ENCODE data around the gene PIK3CA.

PIK3CA gene

DNA sequence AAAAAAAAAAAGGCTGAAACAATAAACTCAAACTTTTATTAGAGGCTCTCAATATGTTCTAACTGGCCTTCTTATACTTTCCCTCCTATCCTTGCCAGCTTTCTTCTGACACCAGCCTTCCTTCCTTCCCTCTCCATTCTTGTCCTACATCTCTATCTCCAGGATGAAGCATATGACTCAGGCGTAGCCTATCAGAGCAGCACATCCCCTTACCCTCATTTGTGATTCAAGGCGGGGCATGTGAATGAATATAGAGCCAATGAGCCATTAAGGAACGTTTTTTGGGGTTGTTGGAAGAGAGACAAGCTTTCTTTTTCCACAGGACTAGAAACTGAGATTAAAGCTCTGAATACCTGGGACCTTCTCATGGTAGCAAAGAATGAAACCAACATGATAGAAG, 127.8 kb downstream of the PIK3CA start:
- H3K27ac ChIP-seq (ENCODE audit: low read depth, low read length): no peak overlapping the region
- no peaks in the 10 kb centered on the region for H3K36me3 ChIP-seq (ENCODE audit: insufficient read depth, low read length)
- H3K4me3 ChIP-seq (ENCODE audit: low read depth, low read length): no peak overlapping the region
- H3K4me1 ChIP-seq (ENCODE audit: control insufficient read depth, insufficient read depth, low read length, unreplicated experiment): no peaks in the 10 kb centered on the region
- H3K27me3 ChIP-seq (ENCODE audit: insufficient read depth, low read length): no peaks in the 10 kb centered on the region
- H2AFZ ChIP-seq (ENCODE audit: low read length, unreplicated experiment): peak overlapping the region; percentile 15
- no peaks in the 10 kb centered on the region for H3K79me2 ChIP-seq (ENCODE audit: control insufficient read depth, insufficient read depth, low read length, unreplicated experiment)

- no peaks in the 10 kb centered on the region for H3K27me3 ChIP-seq (ENCODE audit: insufficient read depth, low read length)
- no peak overlapping the region for H3K27ac ChIP-seq (ENCODE audit: low read depth, low read length)
- H2AFZ ChIP-seq (ENCODE audit: low read length, unreplicated experiment): no peak overlapping the region
- no peaks in the 10 kb centered on the region for H3K79me2 ChIP-seq (ENCODE audit: control insufficient read depth, insufficient read depth, low read length, unreplicated experiment)
- H3K36me3 ChIP-seq (ENCODE audit: insufficient read depth, low read length): no peaks in the 10 kb centered on the region
- H3K4me3 ChIP-seq (ENCODE audit: low read depth, low read length): no peak overlapping the region
- no peaks in the 10 kb centered on the region for H3K4me1 ChIP-seq (ENCODE audit: control insufficient read depth, insufficient read depth, low read length, unreplicated experiment)
Measured at GRCh38 chr3:179276743-179277142, 128.6 kb downstream of the PIK3CA start.

DNA sequence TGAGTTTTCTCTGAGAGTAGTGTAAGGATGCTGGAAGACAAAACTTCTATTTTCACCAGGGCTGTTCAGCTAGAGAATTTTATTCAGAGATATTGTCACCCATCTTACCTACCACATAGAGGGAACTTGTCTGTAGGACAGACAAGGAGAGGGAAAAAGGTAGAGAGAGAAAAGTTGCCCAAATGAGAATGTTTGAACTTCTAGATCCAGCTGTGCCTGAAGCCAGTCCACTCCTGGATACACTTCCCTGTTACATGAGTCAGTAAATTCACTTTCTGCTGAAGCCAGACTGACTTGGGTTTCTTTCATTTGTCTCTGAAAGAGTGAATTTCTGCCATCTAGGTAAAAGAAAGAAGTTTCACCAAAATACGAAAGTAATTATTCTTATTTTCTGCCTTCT, 130.0 kb downstream of the PIK3CA start:
- H2AFZ ChIP-seq (ENCODE audit: low read length, unreplicated experiment): no peak overlapping the region
- H3K36me3 ChIP-seq (ENCODE audit: insufficient read depth, low read length): no peaks in the 10 kb centered on the region
- H3K27me3 ChIP-seq (ENCODE audit: insufficient read depth, low read length): no peaks in the 10 kb centered on the region
- H3K79me2 ChIP-seq (ENCODE audit: control insufficient read depth, insufficient read depth, low read length, unreplicated experiment): no peaks in the 10 kb centered on the region
- no peak overlapping the region for H3K27ac ChIP-seq (ENCODE audit: low read depth, low read length)
- H3K4me1 ChIP-seq (ENCODE audit: control insufficient read depth, insufficient read depth, low read length, unreplicated experiment): no peaks in the 10 kb centered on the region
- no peak overlapping the region for H3K4me3 ChIP-seq (ENCODE audit: low read depth, low read length)

DNA sequence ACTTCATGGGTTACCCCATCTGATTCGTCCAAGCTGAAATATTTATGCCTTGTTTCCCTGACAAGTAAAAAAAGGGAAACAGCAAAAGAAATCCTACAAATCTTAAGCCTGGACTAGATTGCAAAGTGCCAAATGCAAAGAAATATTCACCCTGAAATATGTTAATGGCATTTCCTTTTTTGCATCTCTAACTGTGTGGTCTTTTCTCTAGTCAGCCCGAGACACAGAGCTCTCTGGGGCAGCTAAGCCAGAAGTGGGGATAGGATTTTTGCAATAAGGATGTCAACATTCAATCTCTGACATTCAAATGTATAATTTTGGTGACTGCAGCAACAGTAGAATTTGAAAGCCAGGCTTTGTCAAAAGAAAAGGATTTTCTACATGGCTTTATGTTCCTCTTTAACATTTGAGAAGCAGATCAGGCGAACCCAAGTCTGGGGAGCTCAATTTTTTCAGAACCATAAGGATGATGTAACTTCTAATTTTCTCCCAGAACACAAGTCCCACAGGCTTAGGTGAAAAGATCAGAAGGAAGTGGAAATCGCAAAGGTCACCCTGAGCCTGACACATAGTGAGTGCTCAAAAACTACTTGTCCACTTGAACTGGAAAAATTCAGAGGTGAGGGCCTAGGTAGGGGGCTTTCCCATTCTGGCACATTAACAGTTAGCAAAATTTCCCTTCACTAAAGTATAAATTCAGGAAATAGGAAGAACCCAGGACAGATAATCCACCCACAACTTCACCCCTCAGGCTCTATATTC, 131.0 kb downstream of the PIK3CA start:
- no peak overlapping the region for H3K4me3 ChIP-seq (ENCODE audit: low read depth, low read length)
- no peaks in the 10 kb centered on the region for H3K79me2 ChIP-seq (ENCODE audit: control insufficient read depth, insufficient read depth, low read length, unreplicated experiment)
- H3K36me3 ChIP-seq (ENCODE audit: insufficient read depth, low read length): no peaks in the 10 kb centered on the region
- H3K27ac ChIP-seq (ENCODE audit: low read depth, low read length): no peak overlapping the region
- no peaks in the 10 kb centered on the region for H3K4me1 ChIP-seq (ENCODE audit: control insufficient read depth, insufficient read depth, low read length, unreplicated experiment)
- H2AFZ ChIP-seq (ENCODE audit: low read length, unreplicated experiment): no peak overlapping the region
- H3K27me3 ChIP-seq (ENCODE audit: insufficient read depth, low read length): no peaks in the 10 kb centered on the region

DNA sequence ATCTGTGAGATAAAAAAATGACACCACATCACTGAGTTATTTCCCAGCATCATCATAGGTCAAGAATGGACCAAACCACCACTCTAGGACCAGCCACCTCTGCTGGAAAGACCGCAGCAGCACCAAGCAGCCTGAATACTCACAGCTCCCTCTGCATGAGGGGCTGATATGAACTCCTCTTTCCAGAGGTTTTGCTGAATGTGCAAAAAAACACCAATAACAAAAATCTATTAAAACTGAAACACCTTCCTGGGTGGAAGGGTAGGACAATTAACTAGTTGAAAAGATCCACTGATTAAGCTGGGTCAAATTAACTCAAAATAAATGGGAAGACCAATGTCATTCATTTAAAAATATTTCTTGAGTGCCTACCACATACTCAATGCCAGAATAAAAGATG, 131.7 kb downstream of the PIK3CA start:
- Histone ChIP-seq H3K79me2 (ENCODE audit: control insufficient read depth, insufficient read depth, low read length, unreplicated experiment) (no peaks in the 10 kb centered on the region), H3K4me1 (ENCODE audit: control insufficient read depth, insufficient read depth, low read length, unreplicated experiment) (no peaks in the 10 kb centered on the region), H2AFZ (ENCODE audit: low read length, unreplicated experiment) (no peak overlapping the region), H3K27me3 (ENCODE audit: insufficient read depth, low read length) (no peaks in the 10 kb centered on the region), H3K4me3 (ENCODE audit: low read depth, low read length) (no peak overlapping the region), H3K36me3 (ENCODE audit: insufficient read depth, low read length) (no peaks in the 10 kb centered on the region), H3K27ac (ENCODE audit: low read depth, low read length) (no peak overlapping the region)

DNA sequence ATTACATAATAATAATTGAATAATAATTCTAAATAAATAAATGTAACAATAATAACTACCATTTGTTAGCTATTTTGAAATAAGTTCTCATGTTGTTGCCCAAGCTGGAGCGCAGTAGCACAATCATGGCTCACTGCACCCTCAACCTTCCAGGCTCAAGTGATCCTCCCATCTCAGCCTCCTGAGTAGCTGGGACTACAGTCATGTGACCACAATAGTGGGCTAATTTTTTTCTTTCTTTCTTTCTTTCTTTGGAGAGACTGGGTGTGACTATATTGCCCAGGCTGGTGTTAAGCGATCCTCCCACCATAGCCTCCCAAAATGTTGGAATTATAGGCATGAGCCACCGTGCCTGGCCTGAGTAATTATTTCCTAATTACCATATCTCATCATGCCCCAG, 133.7 kb downstream of the PIK3CA start:
- Histone ChIP-seq H3K27ac (ENCODE audit: low read depth, low read length) (no peak overlapping the region), H2AFZ (ENCODE audit: low read length, unreplicated experiment) (no peak overlapping the region), H3K27me3 (ENCODE audit: insufficient read depth, low read length) (no peaks in the 10 kb centered on the region), H3K79me2 (ENCODE audit: control insufficient read depth, insufficient read depth, low read length, unreplicated experiment) (no peaks in the 10 kb centered on the region), H3K4me1 (ENCODE audit: control insufficient read depth, insufficient read depth, low read length, unreplicated experiment) (no peaks in the 10 kb centered on the region), H3K36me3 (ENCODE audit: insufficient read depth, low read length) (no peaks in the 10 kb centered on the region), H3K4me3 (ENCODE audit: low read depth, low read length) (no peak overlapping the region)

GRCh38 chr3:179286331-179286730, 138.2 kb downstream of the PIK3CA start:
- H3K4me3 ChIP-seq (ENCODE audit: low read depth, low read length): no peak overlapping the region
- H3K27ac ChIP-seq (ENCODE audit: low read depth, low read length): no peak overlapping the region
- no peaks in the 10 kb centered on the region for H3K27me3 ChIP-seq (ENCODE audit: insufficient read depth, low read length)
- no peak overlapping the region for H2AFZ ChIP-seq (ENCODE audit: low read length, unreplicated experiment)
- no peaks in the 10 kb centered on the region for H3K79me2 ChIP-seq (ENCODE audit: control insufficient read depth, insufficient read depth, low read length, unreplicated experiment)
- H3K36me3 ChIP-seq (ENCODE audit: insufficient read depth, low read length): no peaks in the 10 kb centered on the region
- H3K4me1 ChIP-seq (ENCODE audit: control insufficient read depth, insufficient read depth, low read length, unreplicated experiment): no peaks in the 10 kb centered on the region

DNA sequence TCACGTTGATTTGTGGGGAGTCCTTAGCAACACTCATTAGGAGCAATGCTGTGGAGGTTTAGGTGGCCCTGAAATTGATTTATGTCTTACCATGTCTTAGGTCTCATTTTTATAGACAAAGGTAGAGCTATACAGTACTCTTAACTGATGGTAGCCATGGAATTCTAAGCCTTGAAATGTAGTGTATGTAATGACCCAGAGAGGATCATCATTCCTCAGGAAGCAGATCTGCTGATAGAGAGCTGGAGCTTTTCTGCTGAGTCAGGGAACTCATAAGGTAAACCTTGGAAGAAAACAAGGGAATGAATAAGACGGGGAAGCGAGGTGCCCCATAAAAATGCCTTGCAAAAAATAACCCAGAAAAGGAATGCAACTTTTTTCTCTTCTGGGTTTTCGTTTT, 140.7 kb downstream of the PIK3CA start:
- Histone ChIP-seq H2AFZ (ENCODE audit: low read length, unreplicated experiment) (no peak overlapping the region), H3K27ac (ENCODE audit: low read depth, low read length) (no peak overlapping the region), H3K4me3 (ENCODE audit: low read depth, low read length) (no peak overlapping the region), H3K36me3 (ENCODE audit: insufficient read depth, low read length) (no peaks in the 10 kb centered on the region), H3K79me2 (ENCODE audit: control insufficient read depth, insufficient read depth, low read length, unreplicated experiment) (no peaks in the 10 kb centered on the region), H3K4me1 (ENCODE audit: control insufficient read depth, insufficient read depth, low read length, unreplicated experiment) (no peaks in the 10 kb centered on the region), H3K27me3 (ENCODE audit: insufficient read depth, low read length) (no peaks in the 10 kb centered on the region)

DNA sequence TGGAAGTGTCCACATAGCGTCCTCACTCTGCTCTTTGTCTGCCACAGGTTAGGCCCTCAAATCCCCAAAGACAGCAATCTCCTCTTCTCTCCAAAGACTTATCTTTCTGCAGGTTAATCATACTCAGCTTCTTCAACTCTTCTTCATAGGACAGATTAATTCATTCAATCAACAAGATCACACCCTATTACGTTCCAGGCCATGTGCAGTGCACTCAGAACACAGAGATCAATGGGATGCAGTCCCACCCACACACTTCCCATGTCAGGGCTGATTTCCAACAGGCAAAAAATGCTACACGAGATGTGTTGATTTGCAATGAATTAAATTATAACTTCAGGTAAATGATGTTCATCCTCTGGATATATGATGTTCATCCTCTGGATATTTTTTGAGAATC, 141.1 kb downstream of the PIK3CA start:
- no peak overlapping the region for H3K27ac ChIP-seq (ENCODE audit: low read depth, low read length)
- no peak overlapping the region for H2AFZ ChIP-seq (ENCODE audit: low read length, unreplicated experiment)
- H3K27me3 ChIP-seq (ENCODE audit: insufficient read depth, low read length): no peaks in the 10 kb centered on the region
- no peaks in the 10 kb centered on the region for H3K79me2 ChIP-seq (ENCODE audit: control insufficient read depth, insufficient read depth, low read length, unreplicated experiment)
- no peaks in the 10 kb centered on the region for H3K4me1 ChIP-seq (ENCODE audit: control insufficient read depth, insufficient read depth, low read length, unreplicated experiment)
- no peak overlapping the region for H3K4me3 ChIP-seq (ENCODE audit: low read depth, low read length)
- no peaks in the 10 kb centered on the region for H3K36me3 ChIP-seq (ENCODE audit: insufficient read depth, low read length)
